Measurements from ENCODE around the gene FOCAD.
A peak's percentile ranks its signal among the peaks of the same experiment; 100 is the strongest.

Gene FOCAD, protein sequence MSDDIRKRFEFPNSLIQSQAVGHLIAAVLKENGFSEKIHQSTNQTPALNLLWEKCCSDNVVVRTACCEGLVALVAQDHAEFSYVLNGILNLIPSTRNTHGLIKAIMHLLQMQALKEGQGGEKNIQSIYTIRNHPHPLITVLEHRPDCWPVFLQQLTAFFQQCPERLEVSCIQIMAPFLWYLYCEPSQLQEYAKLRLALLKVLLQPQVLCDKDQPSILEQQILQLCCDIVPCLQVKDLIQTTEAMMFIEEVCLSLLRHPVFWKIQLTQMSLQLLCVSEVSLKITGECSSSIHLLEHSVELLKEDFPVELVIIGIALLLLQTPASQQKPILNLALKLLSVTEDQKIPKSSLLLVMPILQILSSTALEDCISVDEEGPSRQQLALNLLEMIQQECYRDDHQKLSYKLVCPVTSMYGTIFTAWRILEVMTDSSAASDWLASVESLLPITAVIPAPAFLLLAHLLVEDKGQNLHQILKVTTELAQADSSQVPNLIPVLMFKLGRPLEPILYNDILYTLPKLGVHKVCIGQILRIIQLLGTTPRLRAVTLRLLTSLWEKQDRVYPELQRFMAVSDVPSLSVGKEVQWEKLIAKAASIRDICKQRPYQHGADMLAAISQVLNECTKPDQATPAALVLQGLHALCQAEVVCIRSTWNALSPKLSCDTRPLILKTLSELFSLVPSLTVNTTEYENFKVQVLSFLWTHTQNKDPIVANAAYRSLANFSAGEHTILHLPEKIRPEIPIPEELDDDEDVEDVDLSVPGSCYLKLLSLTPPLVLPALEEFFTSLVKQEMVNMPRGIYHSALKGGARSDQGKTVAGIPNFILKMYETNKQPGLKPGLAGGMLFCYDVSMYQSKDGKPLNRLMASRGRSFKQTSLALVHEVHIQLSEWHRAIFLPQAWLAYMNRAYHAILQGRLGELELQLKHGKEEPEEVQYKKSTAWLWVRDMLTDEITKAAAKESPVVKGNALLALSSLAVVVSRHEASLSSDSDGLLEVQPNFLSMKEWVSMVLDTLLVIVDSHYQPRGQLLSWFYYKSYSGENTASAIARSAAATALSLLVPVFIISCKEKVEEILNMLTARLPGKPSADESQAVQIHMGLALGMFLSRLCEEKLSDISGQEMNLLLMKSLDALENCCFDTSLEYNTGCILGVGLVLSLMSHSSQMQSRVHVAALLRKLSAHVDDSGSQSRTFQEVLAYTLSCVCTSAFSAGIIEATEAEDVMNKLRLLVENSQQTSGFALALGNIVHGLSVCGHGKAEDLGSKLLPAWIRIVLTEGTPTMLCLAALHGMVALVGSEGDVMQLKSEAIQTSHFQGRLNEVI (N-terminal part only)

DNA sequence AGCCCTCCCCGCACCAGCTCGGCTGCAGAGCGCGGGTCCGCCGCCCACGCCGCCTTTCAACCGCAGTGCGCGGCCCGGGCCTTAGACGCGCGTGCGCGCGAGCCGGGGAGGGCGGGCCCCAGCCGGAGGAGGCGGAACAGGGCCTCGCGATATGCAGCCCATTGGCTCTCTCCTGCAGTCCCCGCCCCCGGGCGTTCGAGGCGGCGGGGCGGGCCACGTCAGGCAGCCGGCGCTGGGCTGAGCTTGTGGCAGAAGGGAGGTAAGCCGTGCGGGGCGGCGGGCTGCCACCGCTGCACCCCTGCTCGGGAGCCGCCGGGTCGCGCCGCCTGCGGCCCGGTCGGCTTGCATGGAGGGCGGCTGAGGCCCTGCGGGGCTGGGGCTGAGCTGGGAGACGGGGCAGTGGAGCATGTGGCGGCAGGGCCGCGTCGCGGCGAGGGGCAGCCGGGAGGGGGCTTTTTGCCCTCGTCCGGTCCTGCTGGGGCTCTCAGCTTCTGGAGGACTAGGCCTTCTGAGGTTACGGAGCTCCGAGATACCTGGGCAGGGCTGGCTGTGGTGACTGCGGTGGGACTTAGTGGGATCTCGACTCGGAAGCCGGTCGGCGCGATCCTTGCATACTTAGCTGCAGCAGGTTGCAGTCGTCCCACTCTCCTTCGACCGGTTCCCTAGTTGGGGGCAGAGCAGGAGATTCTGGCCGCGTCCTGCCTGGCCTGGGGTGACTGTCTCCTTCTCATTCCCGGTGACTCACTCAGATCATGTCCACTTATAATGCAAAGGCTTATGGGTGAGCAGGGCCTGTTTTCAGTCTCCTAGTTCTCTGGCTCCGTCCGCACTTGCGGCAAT is at the start of gene FOCAD:
TSS of gene FOCAD (plus strand) at position 225 of the 840 bp plus-strand sequence. CDS start 31,095 bp downstream, outside the sequence.
- Mint-ChIP-seq H3K4me3 (peak within 1 kb of the TSS; percentile 88), H3K27me3 (ENCODE audit: low read depth, poor library complexity) (no peaks in the 10 kb centered on the region), H3K36me3 (ENCODE audit: low read depth) (peaks cover 8% of the 10 kb centered on the region), H3K9me3 (no peaks in the 10 kb centered on the region), H3K27ac (peak within 1 kb of the TSS; percentile 93), H3K4me1 (peaks cover 39% of the 10 kb centered on the region)
- TF ChIP-seq, protein P1, sequence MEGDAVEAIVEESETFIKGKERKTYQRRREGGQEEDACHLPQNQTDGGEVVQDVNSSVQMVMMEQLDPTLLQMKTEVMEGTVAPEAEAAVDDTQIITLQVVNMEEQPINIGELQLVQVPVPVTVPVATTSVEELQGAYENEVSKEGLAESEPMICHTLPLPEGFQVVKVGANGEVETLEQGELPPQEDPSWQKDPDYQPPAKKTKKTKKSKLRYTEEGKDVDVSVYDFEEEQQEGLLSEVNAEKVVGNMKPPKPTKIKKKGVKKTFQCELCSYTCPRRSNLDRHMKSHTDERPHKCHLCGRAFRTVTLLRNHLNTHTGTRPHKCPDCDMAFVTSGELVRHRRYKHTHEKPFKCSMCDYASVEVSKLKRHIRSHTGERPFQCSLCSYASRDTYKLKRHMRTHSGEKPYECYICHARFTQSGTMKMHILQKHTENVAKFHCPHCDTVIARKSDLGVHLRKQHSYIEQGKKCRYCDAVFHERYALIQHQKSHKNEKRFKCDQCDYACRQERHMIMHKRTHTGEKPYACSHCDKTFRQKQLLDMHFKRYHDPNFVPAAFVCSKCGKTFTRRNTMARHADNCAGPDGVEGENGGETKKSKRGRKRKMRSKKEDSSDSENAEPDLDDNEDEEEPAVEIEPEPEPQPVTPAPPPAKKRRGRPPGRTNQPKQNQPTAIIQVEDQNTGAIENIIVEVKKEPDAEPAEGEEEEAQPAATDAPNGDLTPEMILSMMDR (IDR thresholded peaks at IDR 0.05), result no peak
- peak; percentile 98 for DNase-seq

DNA sequence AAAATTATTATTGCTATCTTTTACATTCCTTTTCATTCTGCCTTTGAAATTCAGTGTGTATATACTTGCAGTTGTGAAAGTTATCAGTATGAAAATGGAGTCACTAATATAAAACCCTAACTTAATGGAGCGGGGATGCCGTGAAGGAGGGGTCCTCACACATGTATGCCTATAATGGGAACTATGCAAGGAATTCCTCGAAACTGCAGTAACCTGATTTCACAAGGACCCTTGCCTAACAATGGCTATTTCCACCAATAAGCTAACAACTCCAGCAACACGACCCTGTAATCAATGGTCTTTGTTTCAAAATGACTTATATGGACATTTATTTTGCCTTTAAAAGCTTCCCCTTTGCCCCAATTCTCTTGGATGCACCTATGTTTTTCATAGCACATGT is 49.2 kb upstream of the FOCAD start:
- H3K27ac Mint-ChIP-seq, result no peak overlapping the region
- no peak for DNase-seq
- H3K27me3 Mint-ChIP-seq (ENCODE audit: low read depth, poor library complexity), result peaks cover 3% of the 10 kb centered on the region
- H3K36me3 Mint-ChIP-seq (ENCODE audit: low read depth), result no peaks in the 10 kb centered on the region
- no peaks in the 10 kb centered on the region for H3K9me3 Mint-ChIP-seq
- peaks cover 8% of the 10 kb centered on the region for H3K4me1 Mint-ChIP-seq
- no peak overlapping the region for H3K4me3 Mint-ChIP-seq
- TF ChIP-seq, protein P1 (IDR thresholded peaks at IDR 0.05), result no peak

DNA sequence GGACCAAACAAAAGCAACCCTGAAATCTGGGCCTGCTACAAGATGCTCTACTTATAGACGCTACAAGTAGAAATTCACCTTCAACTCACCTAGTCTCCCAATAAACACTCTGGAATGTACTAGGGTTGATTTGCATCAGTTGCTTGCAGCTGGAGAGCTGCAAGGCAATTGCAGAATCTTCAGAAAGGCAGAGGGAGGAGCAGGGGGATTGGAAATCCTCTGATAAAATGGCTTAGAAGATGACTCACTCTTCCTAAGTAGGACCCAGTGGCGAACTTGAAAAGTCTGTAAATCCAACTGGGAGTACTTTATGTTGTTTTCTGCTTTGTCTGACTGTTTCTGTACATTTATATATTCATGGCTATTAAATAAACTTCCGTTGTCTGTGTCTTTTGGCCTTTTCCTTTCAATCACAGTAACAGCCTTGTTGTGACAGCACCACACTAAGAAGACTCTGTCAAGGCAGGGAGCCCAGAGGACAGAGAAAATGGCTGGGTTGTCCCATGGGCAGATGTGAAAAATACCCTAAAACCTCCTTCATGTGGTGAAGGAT is 47.1 kb upstream of the FOCAD start:
- Mint-ChIP-seq H3K9me3 (no peaks in the 10 kb centered on the region), H3K4me3 (no peak overlapping the region), H3K36me3 (ENCODE audit: low read depth) (no peaks in the 10 kb centered on the region), H3K27me3 (ENCODE audit: low read depth, poor library complexity) (peaks cover 3% of the 10 kb centered on the region), H3K4me1 (peaks cover 8% of the 10 kb centered on the region), H3K27ac (peak overlapping the region; percentile 13)
- TF ChIP-seq, protein P1 (IDR thresholded peaks at IDR 0.05), result no peak
- DNase-seq, result no peak

DNA sequence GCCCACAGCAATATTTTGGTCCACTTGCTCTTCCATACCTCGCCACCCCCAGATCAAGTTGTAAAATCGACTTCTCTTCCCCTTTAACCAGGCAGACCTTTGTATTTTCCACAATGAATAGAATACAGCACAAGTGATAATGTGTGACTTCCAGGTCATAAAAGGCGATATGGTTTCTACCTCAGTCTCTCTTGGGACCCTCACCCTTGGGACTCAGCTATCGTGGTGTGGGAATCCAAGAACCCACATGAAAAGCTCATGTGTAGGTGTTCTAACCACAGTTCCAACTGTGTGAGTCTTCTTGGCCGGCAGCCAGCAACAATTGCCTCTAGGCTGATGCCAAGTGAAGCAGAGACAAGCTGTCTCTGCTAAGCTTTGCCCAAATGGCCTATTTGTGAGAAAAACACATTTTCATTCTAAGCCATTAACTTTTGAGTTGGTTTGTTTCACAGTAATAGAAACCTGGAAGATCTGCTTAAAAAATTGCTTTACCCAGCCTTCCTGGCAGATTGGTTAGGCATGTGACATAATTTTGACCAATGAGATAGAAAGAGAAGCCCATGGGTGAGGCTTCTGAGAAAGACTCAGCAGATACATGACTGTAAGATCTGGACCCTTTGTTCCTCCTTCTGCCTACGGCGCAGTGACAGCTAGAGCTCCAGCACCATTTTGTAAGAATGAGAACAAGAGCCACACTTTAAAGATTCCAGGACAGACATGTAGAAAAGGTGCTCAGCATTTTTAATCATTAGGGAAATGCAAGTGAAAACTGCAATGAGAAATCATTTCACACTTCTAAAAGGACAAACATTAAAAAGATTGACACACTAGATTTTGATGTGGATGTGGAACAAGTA is 43.5 kb upstream of the FOCAD start:
- no peak for DNase-seq

More for the DNA sequence above, 43.5 kb upstream of the FOCAD start:
- peaks cover 8% of the 10 kb centered on the region for H3K4me1 Mint-ChIP-seq
- H3K27ac Mint-ChIP-seq, result no peak overlapping the region
- no peaks in the 10 kb centered on the region for H3K9me3 Mint-ChIP-seq
- TF ChIP-seq, protein P1 (IDR thresholded peaks at IDR 0.05), result no peak
- no peak overlapping the region for H3K4me3 Mint-ChIP-seq
- H3K27me3 Mint-ChIP-seq (ENCODE audit: low read depth, poor library complexity), result peaks cover 3% of the 10 kb centered on the region
- no peaks in the 10 kb centered on the region for H3K36me3 Mint-ChIP-seq (ENCODE audit: low read depth)

Data from nephron progenitor cell (in vitro differentiated cells).